Measurements from ENCODE around the gene CFAP68. TPM values are rescaled to one million over a fixed set of nuclear protein-coding genes. Genes with fewer than 3 reads are reported as not detected.

The CFAP68 gene
- total and polyA plus RNA-seq, 2 of the 13 experiments (the other 11 are each of a cell fraction or from before 2014, with no cell fraction given): 22.2 to 25.6 TPM

DNA sequence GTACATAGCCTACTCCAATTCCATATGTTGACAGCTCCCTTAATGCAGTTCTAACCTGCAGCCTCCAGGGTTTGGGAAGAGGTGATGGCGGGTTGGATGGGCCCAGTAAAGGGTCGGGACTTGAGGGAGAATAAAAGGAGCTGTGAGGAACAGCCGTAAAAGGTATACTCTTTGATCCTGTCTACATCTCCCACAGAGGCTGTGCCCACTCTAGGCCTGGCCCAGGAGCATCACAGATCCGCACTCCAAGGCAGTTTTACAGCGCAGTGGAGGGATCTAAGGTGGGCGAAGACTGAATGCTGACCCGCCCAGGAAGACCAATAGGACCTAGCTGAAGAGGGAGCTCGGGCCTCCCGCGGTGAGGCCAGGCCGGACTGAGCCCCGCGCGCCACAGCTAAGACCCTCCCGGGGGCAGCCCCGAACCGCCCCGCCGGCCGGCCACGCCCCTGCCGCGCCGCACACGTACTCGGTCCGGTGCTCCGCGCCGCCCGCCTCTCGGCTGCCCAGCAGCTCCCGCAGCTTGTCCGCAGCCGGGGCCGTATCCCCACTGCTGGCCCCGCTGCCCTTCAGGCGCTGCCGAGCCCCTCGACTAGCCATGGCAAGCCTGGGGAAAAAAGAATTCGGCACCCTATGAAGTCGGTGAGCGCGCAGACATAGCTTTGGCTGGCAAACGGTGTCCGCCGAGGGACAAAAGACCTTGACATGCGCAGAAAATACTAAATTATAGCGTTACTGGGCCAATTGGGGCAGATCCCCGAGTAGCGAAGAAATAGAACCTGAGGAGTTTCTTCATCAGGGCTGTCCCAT, 8.3 kb upstream of the CFAP68 start, which contains the start of gene ALG9 (continued):
- no peak for TF ChIP-seq ZNF614 (CRISPR knock-in tag; IDR thresholded peaks at IDR 0.05; ENCODE audit: borderline replicate concordance)
- no peak for TF ChIP-seq FOXK2 (IDR thresholded peaks at IDR 0.05)
- TF ChIP-seq SP4 (CRISPR knock-in tag; IDR thresholded peaks at IDR 0.05): peak; percentile 61; the same call in 1 of the 2 replicates
- TF ChIP-seq ARNT2 (CRISPR knock-in tag; IDR thresholded peaks at IDR 0.05; ENCODE audit: low read depth): peak; percentile 35; the same call in 1 of the 2 replicates
- TF ChIP-seq, protein P1, sequence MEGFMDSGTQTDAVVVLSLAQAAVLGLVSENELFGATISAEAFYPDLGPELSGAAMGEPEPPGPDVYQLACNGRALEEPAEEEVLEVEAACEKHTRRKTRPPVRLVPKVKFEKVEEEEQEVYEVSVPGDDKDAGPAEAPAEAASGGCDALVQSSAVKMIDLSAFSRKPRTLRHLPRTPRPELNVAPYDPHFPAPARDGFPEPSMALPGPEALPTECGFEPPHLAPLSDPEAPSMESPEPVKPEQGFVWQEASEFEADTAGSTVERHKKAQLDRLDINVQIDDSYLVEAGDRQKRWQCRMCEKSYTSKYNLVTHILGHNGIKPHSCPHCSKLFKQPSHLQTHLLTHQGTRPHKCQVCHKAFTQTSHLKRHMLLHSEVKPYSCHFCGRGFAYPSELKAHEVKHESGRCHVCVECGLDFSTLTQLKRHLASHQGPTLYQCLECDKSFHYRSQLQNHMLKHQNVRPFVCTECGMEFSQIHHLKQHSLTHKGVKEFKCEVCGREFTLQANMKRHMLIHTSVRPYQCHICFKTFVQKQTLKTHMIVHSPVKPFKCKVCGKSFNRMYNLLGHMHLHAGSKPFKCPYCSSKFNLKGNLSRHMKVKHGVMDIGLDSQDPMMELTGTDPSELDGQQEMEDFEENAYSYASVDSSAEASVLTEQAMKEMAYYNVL (CRISPR knock-in tag; IDR thresholded peaks at IDR 0.05; ENCODE audit: borderline replicate concordance): 0 out of 2 replicates have a peak, but pooled peaks have one; percentile 14
- no peak for TF ChIP-seq THYN1 (CRISPR knock-in tag; IDR thresholded peaks at IDR 0.05; ENCODE audit: borderline replicate concordance, low read depth)
- peak; percentile 74; the same call in 1 of the 2 replicates for TF ChIP-seq KLF12 (CRISPR knock-in tag; IDR thresholded peaks at IDR 0.05; ENCODE audit: borderline replicate concordance)
- peak; percentile 84 for TF ChIP-seq HNRNPLL (IDR thresholded peaks at IDR 0.05; ENCODE audit: low read depth, low read length, poor library complexity, severe bottlenecking)
- TF ChIP-seq, protein P2, sequence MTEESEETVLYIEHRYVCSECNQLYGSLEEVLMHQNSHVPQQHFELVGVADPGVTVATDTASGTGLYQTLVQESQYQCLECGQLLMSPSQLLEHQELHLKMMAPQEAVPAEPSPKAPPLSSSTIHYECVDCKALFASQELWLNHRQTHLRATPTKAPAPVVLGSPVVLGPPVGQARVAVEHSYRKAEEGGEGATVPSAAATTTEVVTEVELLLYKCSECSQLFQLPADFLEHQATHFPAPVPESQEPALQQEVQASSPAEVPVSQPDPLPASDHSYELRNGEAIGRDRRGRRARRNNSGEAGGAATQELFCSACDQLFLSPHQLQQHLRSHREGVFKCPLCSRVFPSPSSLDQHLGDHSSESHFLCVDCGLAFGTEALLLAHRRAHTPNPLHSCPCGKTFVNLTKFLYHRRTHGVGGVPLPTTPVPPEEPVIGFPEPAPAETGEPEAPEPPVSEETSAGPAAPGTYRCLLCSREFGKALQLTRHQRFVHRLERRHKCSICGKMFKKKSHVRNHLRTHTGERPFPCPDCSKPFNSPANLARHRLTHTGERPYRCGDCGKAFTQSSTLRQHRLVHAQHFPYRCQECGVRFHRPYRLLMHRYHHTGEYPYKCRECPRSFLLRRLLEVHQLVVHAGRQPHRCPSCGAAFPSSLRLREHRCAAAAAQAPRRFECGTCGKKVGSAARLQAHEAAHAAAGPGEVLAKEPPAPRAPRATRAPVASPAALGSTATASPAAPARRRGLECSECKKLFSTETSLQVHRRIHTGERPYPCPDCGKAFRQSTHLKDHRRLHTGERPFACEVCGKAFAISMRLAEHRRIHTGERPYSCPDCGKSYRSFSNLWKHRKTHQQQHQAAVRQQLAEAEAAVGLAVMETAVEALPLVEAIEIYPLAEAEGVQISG (CRISPR knock-in tag; IDR thresholded peaks at IDR 0.05): peak; percentile 65
- no peak for TF ChIP-seq NR2F6 (IDR thresholded peaks at IDR 0.05)
- 0 out of 2 replicates have a peak, but pooled peaks have one; percentile 2 for TF ChIP-seq NR2F6 (CRISPR knock-in tag; IDR thresholded peaks at IDR 0.05)
- TF ChIP-seq ZNF12 (CRISPR knock-in tag; IDR thresholded peaks at IDR 0.05): 0 out of 2 replicates have a peak, but pooled peaks have one; percentile 17
- peak; percentile 49; the same call in 1 of the 2 replicates for TF ChIP-seq POLR2AphosphoS5 (IDR thresholded peaks at IDR 0.05; ENCODE audit: low read depth, low read length)
- no peak for TF ChIP-seq MEIS2 (CRISPR knock-in tag; IDR thresholded peaks at IDR 0.05)
- 0 out of 2 replicates have a peak, but pooled peaks have one; percentile 40 for TF ChIP-seq DR1 (CRISPR knock-in tag; IDR thresholded peaks at IDR 0.05)
- TF ChIP-seq HES4 (CRISPR knock-in tag; IDR thresholded peaks at IDR 0.05; ENCODE audit: borderline replicate concordance): peak; percentile 85; the same call in 1 of the 2 replicates
- TF ChIP-seq MIER3 (CRISPR knock-in tag; IDR thresholded peaks at IDR 0.05; ENCODE audit: borderline replicate concordance): 0 out of 2 replicates have a peak, but pooled peaks have one; percentile 52
- no peak for TF ChIP-seq ZFP1 (CRISPR knock-in tag; IDR thresholded peaks at IDR 0.05)
- no peak for TF ChIP-seq TAF15 (IDR thresholded peaks at IDR 0.05; ENCODE audit: low read depth, low read length, poor library complexity, severe bottlenecking)
- peak; percentile 28 for TF ChIP-seq HNRNPK (IDR thresholded peaks at IDR 0.05; ENCODE audit: low read depth, low read length, poor library complexity, severe bottlenecking)
- no peak for TF ChIP-seq NFIC (IDR thresholded peaks at IDR 0.05; ENCODE audit: low read length)
- TF ChIP-seq ZNF263 (CRISPR knock-in tag; IDR thresholded peaks at IDR 0.05): no peak
- peak; percentile 46; the same call in 1 of the 2 replicates for TF ChIP-seq ZNF124 (CRISPR knock-in tag; IDR thresholded peaks at IDR 0.05)
- no peak for TF ChIP-seq CEBPB (IDR thresholded peaks at IDR 0.05; ENCODE audit: borderline replicate concordance, low read depth, low read length)
- TF ChIP-seq ZNF709 (CRISPR knock-in tag; IDR thresholded peaks at IDR 0.05): peak; percentile 87
